Type B pancreatic cell (in vitro differentiated cells): ENCODE measurements around the gene UBTD2. TPM values are rescaled to one million over a fixed set of nuclear protein-coding genes. Genes with fewer than 3 reads are reported as not detected.

Source experiments
- DNase-seq: peaks from one replicate; pipeline ENCODE4 v3.0.0; 2021; ENCODE audit warnings: mixed read lengths; ENCODE audit not compliant: unreplicated experiment; ENCODE audit errors: extremely low spot score
- H3K27ac Mint-ChIP-seq: 2 replicates; pipeline ENCODE4 v1.8.0; 2021; ENCODE audit warnings: mild to moderate bottlenecking, mixed read lengths
- H3K27me3 Mint-ChIP-seq: 2 replicates; pipeline ENCODE4 v1.8.0; 2021; ENCODE audit warnings: mixed read lengths
- H3K36me3 Mint-ChIP-seq: 2 replicates; pipeline ENCODE4 v1.8.0; 2021; ENCODE audit warnings: mixed read lengths
- H3K4me1 Mint-ChIP-seq: one replicate; pipeline ENCODE4 v1.8.0; 2021; ENCODE audit warnings: mixed read lengths; ENCODE audit not compliant: unreplicated experiment
- H3K4me3 Mint-ChIP-seq: 2 replicates; pipeline ENCODE4 v1.8.0; 2021; ENCODE audit warnings: mild to moderate bottlenecking, mixed read lengths
- H3K9me3 Mint-ChIP-seq: 2 replicates; pipeline ENCODE4 v1.8.0; 2021; ENCODE audit warnings: mixed read lengths
- CTCF ChIP-seq: fragments of 200-600 bp; sonication (generic); conservative IDR thresholded peaks from 2 replicates; pipeline ENCODE4 v1.5.0; 2021; ENCODE audit warnings: antibody characterized with exemption, mild to moderate bottlenecking
- total RNA-seq: library from RNA; stranded (reverse); gene quantifications from 2 replicates; pipeline ENCODE4 v1.2.1, GENCODE V29; 2021; ENCODE audit warnings: low replicate concordance

Gene UBTD2
- total RNA-seq, 1 donor from 2014 or later, result 47.2 TPM

- no peak overlapping the region for H3K4me3 Mint-ChIP-seq
- no peaks in the 10 kb centered on the region for H3K9me3 Mint-ChIP-seq
- H3K4me1 Mint-ChIP-seq, result peaks cover 9% of the 10 kb centered on the region
- H3K36me3 Mint-ChIP-seq, result peaks cover 3% of the 10 kb centered on the region
- no peak overlapping the region for H3K27ac Mint-ChIP-seq
- H3K27me3 Mint-ChIP-seq, result no peaks in the 10 kb centered on the region
- no peak for DNase-seq
- no peak for TF ChIP-seq CTCF
Observed at GRCh38 chr5:172168311-172168710, 115.3 kb downstream of the UBTD2 start.

GRCh38 chr5:172167895-172168294 lies 115.7 kb downstream of the UBTD2 start:
- no peak overlapping the region for H3K4me3 Mint-ChIP-seq
- H3K36me3 Mint-ChIP-seq, result peaks cover 3% of the 10 kb centered on the region
- H3K27me3 Mint-ChIP-seq, result no peaks in the 10 kb centered on the region
- H3K9me3 Mint-ChIP-seq, result no peaks in the 10 kb centered on the region
- H3K4me1 Mint-ChIP-seq, result peaks cover 7% of the 10 kb centered on the region
- no peak for DNase-seq
- TF ChIP-seq CTCF, result no peak
- no peak overlapping the region for H3K27ac Mint-ChIP-seq

- TF ChIP-seq CTCF, result no peak
- no peak overlapping the region for H3K27ac Mint-ChIP-seq
- H3K9me3 Mint-ChIP-seq, result no peaks in the 10 kb centered on the region
- DNase-seq, result no peak
- H3K4me1 Mint-ChIP-seq, result peaks cover 12% of the 10 kb centered on the region
- H3K36me3 Mint-ChIP-seq, result peaks cover 3% of the 10 kb centered on the region
- H3K27me3 Mint-ChIP-seq, result no peaks in the 10 kb centered on the region
- H3K4me3 Mint-ChIP-seq, result no peak overlapping the region
Observed at GRCh38 chr5:172166030-172166826, 117.3 kb downstream of the UBTD2 start.

GRCh38 chr5:172165465-172165864 lies 118.1 kb downstream of the UBTD2 start:
- peaks cover 12% of the 10 kb centered on the region for H3K4me1 Mint-ChIP-seq

GRCh38 chr5:172164769-172165212 lies 118.8 kb downstream of the UBTD2 start:
- no peak overlapping the region for H3K4me3 Mint-ChIP-seq
- no peak overlapping the region for H3K27ac Mint-ChIP-seq
- H3K27me3 Mint-ChIP-seq, result no peaks in the 10 kb centered on the region
- H3K4me1 Mint-ChIP-seq, result peaks cover 12% of the 10 kb centered on the region
- no peak for DNase-seq
- peaks cover 3% of the 10 kb centered on the region for H3K36me3 Mint-ChIP-seq
- H3K9me3 Mint-ChIP-seq, result no peaks in the 10 kb centered on the region
- TF ChIP-seq CTCF, result no peak

More at GRCh38 chr5:172165465-172165864, 118.1 kb downstream of the UBTD2 start:
- Mint-ChIP-seq H3K36me3 (peaks cover 3% of the 10 kb centered on the region), H3K27ac (no peak overlapping the region), H3K27me3 (no peaks in the 10 kb centered on the region), H3K4me3 (no peak overlapping the region), H3K9me3 (no peaks in the 10 kb centered on the region)
- no peak for TF ChIP-seq CTCF
- no peak for DNase-seq
